NCI-H524 (cell line): ENCODE results near the gene NBEAL1.
"Not testable (repeated sequence)": the region's sequence is repeated elsewhere in the genome, so short reads cannot be mapped to it uniquely, and the experiment has no call there.

ENCODE experiments used
- DNase-seq, 2 experiments: peaks; one replicate each; lab custom pipeline; 2025; lab: John Stamatoyannopoulos, UW

Gene NBEAL1

GRCh38 chr2:203014456-203015199, at the start of gene NBEAL1:
NBEAL1 (plus strand) TSS chr2:203014875; CDS start chr2:203016385, 1,510 bp downstream.
- DNase-seq = peak; percentile 89 to 97

- no peak for DNase-seq
These were observed 48.7 kb upstream of the NBEAL1 start for GRCh38 chr2:202965810-202966460.

GRCh38 chr2:202969404-202969803, 45.3 kb upstream of the NBEAL1 start:
- DNase-seq = not testable (repeated sequence)

- no peak for DNase-seq
These were observed 37.9 kb upstream of the NBEAL1 start for GRCh38 chr2:202976809-202977208.

- no peak for DNase-seq
These were observed 31.7 kb upstream of the NBEAL1 start for GRCh38 chr2:202982779-202983491.

- DNase-seq = no peak
These were observed 24.9 kb upstream of the NBEAL1 start for GRCh38 chr2:202989749-202990148.

GRCh38 chr2:202990501-202990900, 24.2 kb upstream of the NBEAL1 start:
- no peak for DNase-seq

GRCh38 chr2:202997113-202997512, 17.6 kb upstream of the NBEAL1 start:
- DNase-seq = not testable (repeated sequence)

GRCh38 chr2:203002054-203002821, 12.4 kb upstream of the NBEAL1 start:
- DNase-seq = no peak

- no peak for DNase-seq
These were observed 11.0 kb upstream of the NBEAL1 start for GRCh38 chr2:203003716-203004115.

GRCh38 chr2:203016716-203017115, 2.0 kb downstream of the NBEAL1 start:
- DNase-seq = no peak

GRCh38 chr2:203018181-203018580, 3.5 kb downstream of the NBEAL1 start:
- peak in 1 of 2 experiments; percentile 7 for DNase-seq

GRCh38 chr2:203019142-203019541, 4.5 kb downstream of the NBEAL1 start:
- DNase-seq = no peak

GRCh38 chr2:203021991-203022390, 7.3 kb downstream of the NBEAL1 start:
- DNase-seq = no peak

- DNase-seq = no peak
These were observed 8.1 kb downstream of the NBEAL1 start for GRCh38 chr2:203022751-203023150.

- DNase-seq = no peak
These were observed 10.9 kb downstream of the NBEAL1 start for GRCh38 chr2:203025592-203025991.

GRCh38 chr2:203030545-203030944, 15.9 kb downstream of the NBEAL1 start:
- no peak for DNase-seq

- no peak for DNase-seq
These were observed 16.3 kb downstream of the NBEAL1 start for GRCh38 chr2:203030991-203031390.

GRCh38 chr2:203033395-203033794, 18.7 kb downstream of the NBEAL1 start:
- no peak for DNase-seq

GRCh38 chr2:203035879-203036470, 21.3 kb downstream of the NBEAL1 start:
- no peak for DNase-seq

GRCh38 chr2:203037026-203037425, 22.4 kb downstream of the NBEAL1 start:
- DNase-seq = no peak

GRCh38 chr2:203038586-203038985, 23.9 kb downstream of the NBEAL1 start:
- no peak for DNase-seq
